T-helper 1 cell (primary cell): ENCODE results near the gene C1D.

Experiments
- DNase-seq, 5 donors: peaks; one replicate each; pipeline ENCODE4 v3.0.0-alpha.2; 2012 to 2020

The C1D gene

DNA sequence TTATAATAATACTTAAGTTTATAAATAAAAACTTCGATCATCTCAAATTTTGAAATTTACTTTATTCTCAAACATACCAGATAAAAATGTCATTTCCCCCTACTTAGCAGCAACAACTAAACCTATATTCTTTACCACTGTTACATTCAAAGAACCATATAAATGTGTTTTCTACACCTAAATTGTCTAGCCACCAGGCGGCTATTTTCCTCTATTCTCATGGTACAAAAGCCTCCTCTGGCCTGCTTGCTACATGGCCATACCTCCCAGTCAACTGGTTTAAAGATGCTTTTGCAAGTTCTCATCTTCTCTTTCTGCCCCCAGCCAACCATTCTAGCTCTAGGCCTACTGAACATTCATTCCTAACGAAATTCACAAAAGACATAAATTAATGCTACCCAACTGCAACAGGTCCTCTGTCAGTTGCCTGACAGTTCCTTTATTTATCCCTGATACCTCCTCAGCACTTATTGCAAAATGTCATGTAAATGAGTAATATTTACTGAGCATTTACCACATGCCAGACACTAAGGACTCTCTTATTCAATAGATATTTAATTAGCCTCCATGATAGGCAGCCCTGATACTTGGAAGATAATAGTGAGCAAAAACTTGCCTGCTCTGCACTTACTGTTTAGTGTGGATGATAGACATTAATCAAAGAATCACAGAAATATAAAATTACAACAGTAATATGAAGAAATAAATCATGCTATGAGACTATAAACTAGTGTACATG, 5.0 kb downstream of the C1D start:
- DNase-seq, result no peak

GRCh38 chr2:68052717-68053422, 9.9 kb downstream of the C1D start:
- DNase-seq, result no peak

GRCh38 chr2:68050353-68050752, 12.5 kb downstream of the C1D start:
- DNase-seq, result no peak

DNA sequence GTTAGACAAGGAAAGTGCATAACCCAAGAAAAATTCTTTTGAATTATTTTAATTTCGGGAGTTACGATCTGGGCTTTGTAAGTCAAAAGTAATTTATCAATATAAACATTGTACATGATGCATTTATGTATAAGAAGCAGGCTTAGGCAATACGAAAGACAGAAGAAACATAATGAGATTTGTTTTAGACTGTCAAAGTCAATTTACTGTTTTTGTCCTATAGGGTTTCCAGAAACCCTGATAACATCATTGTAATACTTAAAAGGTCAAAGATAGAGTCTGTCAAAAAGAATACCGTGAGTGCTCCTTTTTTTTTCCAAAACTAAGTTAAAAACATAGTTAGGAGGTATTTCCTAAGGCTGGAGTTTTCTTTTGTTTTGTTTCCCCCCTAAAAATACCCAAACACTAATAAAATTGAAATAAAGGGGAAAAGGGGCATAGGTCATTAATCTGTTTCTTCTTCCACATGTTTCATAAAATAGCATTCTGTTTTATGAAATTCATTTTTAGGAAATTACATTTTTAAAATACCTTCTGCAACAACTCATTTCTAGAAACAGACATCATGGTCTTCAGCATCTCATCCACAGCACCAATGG, 16.1 kb downstream of the C1D start:
- DNase-seq, result no peak

- DNase-seq, result no peak
Measured at GRCh38 chr2:68046224-68046623, 16.6 kb downstream of the C1D start.

DNA sequence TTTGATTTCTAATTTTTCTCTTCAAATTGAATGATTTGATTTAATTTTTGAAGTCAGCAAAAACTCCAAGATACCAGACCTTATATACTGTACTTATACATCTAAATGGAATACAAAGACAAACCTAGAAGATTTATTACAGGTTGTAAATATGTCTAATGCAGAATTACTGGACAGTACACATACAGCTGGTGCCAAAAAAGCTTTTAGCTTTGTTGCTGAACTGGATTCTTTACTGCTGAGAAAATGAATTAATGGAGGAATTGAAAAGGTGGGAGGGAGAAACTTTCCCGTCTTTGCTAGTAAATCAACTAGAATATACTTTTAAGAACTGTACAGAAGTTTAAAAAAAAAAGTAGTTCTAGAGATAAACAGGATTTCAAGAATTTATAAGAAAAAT, 17.5 kb downstream of the C1D start:
- DNase-seq, result no peak

DNA sequence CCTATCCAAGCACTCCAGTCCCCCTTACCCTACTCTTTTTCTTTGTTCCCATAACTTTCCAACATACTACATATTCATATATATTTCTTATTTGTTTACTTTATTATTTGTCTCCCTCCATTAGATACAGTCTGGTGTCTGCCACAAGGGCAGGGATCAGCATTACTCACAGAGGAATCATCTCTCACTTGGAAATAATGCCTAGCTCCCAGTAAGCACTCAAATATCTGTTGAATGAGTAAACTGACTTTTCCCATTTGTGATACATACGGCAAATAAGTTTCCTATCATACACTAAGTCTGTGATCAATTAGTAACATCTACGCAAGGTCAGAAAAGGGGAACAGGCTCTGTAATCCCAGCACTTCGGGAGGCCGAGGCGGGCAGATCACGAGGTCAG, 18.7 kb downstream of the C1D start:
- DNase-seq, result no peak

- no peak for DNase-seq
Measured at GRCh38 chr2:68043695-68044094, 19.1 kb downstream of the C1D start.

- no peak for DNase-seq
Measured at GRCh38 chr2:68043032-68043431, 19.8 kb downstream of the C1D start.

DNA sequence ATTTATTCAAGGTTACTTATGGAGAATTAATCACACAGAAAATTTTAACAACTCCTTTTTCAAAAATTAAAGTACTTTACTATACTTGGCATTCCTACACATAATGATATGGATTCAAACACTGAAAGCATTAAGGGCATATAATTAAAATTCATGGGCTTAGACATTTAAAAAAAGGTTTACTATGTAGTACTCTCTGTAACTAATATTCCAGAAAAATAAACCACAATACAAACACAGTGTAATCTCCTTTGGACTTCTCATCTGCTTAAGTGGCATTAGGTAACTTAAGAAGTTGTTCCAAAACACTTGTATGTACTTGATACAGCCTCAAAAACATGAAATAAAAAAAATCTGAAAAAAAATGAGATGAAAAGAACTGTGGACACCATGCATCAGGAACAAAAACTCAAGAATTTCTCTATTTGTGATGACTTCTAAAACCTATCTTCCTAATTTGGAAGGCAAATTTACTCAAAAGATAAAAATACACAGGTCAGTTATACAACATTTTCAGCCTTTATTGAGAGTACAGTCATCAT, 21.0 kb downstream of the C1D start:
- no peak for DNase-seq

- DNase-seq, result no peak
Measured at GRCh38 chr2:68040078-68040477, 22.7 kb downstream of the C1D start.

DNA sequence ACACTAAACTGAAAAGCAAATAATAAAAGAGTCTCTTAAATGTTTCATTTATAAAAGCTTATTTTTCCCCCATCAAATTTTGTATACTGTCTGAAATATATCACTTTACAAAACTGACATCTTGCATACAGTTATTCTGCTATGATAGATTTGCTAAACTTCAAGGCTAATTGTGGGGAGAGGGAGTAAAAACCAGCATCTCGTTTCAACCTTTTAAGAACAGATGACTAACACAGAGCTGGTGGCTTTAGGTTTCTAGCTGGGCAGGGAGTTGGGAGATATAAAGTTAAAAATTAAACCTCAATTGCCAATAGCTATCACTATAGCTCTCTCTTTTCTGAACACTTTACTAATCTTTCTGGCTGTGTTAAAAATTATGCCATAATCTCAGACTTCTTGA, 23.5 kb downstream of the C1D start:
- no peak for DNase-seq

GRCh38 chr2:68032702-68033101, 30.1 kb downstream of the C1D start:
- DNase-seq, result no peak

GRCh38 chr2:68031542-68032160, 31.2 kb downstream of the C1D start:
- peak in 1 of 5 donors; percentile 19 for DNase-seq

GRCh38 chr2:68031043-68031442, 31.8 kb downstream of the C1D start:
- no peak for DNase-seq

GRCh38 chr2:68030529-68030928, 32.3 kb downstream of the C1D start:
- no peak for DNase-seq

GRCh38 chr2:68027959-68028358, 34.8 kb downstream of the C1D start:
- DNase-seq, result no peak

DNA sequence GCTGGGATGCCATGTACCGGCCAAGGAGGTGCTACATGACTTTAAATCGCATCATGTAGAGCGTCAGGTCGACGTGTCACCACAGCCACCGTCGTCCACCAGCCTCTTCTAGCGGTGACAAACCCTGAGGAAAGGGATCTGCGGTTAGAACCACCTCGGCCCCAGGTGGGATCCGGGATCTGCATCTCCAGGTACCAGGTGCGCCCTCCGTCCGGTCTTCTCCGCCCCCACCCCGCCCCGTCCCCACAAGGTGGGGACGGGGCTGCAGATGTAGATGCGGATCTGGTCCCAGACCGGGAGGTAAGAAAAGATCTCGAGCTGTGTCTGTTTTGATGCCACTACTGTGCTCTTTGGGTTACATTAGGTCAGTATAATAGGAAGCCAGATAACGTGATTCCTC, 38.4 kb downstream of the C1D start:
- no peak for DNase-seq

- no peak for DNase-seq
Measured at GRCh38 chr2:68023904-68024303, 38.9 kb downstream of the C1D start.

DNA sequence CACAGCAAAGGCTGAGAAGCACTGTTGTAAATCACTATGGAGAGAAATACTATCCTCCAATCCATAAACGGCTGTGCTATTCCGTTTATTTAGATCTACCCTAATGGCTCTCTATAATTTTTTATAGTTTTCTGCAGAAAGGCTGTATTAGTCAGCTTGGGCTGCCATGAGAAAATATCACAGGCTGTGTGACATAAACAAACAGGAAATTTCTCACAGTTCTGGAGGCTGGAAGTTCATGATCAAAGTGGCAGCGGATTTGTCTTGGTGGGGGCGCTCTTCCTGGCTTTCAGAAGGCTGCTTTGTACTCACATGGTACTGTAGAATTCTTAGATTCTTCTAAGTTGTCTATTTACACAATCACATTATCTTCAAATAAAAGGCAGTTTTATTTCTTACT, 44.1 kb downstream of the C1D start:
- no peak for DNase-seq

DNA sequence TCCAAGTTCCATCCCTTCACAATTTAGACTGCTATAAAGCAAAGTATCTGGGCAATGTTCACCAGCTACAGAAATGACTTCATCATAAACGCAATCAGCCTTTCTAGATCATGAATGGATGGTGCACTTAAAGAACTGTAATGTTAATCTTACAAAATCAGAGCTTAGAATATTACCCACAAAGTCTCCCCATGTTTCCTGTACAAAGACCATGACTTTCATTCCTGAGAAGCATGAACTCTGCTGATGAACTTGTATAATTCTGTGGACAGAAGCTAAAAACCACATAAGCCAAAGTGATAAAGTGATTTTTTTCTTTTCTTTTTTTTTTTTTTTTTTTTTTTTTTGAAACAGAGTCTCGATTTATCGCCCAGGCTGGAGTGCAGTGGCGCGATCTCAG, 53.3 kb downstream of the C1D start:
- no peak for DNase-seq

GRCh38 chr2:68000170-68000825, 62.5 kb downstream of the C1D start:
- no peak for DNase-seq

DNA sequence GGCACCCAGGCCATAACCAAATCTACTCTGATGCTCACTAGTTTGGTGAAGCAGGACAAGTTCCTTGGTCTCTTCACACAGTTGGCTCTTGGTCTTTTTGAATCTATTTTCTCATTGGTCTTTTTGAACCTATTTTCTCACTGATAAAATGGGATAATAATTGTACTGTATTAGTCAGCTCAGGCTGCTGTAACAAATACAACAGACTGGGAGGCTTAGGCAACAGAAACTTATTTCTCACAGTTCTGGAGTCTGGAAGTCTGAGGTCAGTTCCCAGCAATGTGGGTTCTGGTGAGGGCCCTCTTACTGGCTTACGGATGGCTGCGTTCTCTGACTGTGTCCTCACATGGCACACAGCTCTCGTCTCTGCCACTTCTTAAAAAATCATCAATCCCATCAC, 63.5 kb downstream of the C1D start:
- no peak for DNase-seq
